Keratinocyte (primary cell): Measurements from ENCODE around the gene MSI2. TPM values are rescaled to one million over a fixed set of nuclear protein-coding genes. Genes with fewer than 3 reads are reported as not detected.

Experiments
- DNase-seq: peaks from one replicate; pipeline ENCODE4 v3.0.0-alpha.2; 2011; ENCODE audit warnings: low read depth, missing footprints, low spot score
- FAIRE-seq: peaks from 2 replicates; lab custom pipeline; 2011; peaks lifted over from hg19 to GRCh38; lab: Jason Lieb, UNC
- H2AFZ ChIP-seq: 2 replicates; pipeline ENCODE4 v1.6.0; 2012; ENCODE audit warnings: low read length, control low read depth, inconsistent platforms; ENCODE audit not compliant: control insufficient read depth
- H3K27ac ChIP-seq: 2 replicates; pipeline ENCODE4 v1.5.1; 2011; ENCODE audit warnings: low read length; ENCODE audit not compliant: control insufficient read depth, insufficient read depth
- H3K27me3 ChIP-seq: 3 replicates; pipeline ENCODE4 v1.6.0; 2011; ENCODE audit warnings: low read length; ENCODE audit not compliant: control insufficient read depth, insufficient read depth; ENCODE audit errors: extremely low read depth
- H3K36me3 ChIP-seq, 2 experiments: 2 replicates in 1 of 2; 3 replicates in 1 of 2; pipeline ENCODE4 v1.5.1; 2011; ENCODE audit warnings: low read length in 2 of 2, mild to moderate bottlenecking in 1 of 2; ENCODE audit not compliant: control insufficient read depth in 2 of 2, insufficient read depth in 2 of 2; ENCODE audit errors: extremely low read depth in 1 of 2
- H3K4me1 ChIP-seq: 3 replicates; pipeline ENCODE4 v1.5.1; 2011; ENCODE audit warnings: low read length; ENCODE audit not compliant: control insufficient read depth, insufficient read depth; ENCODE audit errors: extremely low read depth
- H3K4me2 ChIP-seq: 3 replicates; pipeline ENCODE4 v1.6.0; 2011; ENCODE audit warnings: low read depth, low read length; ENCODE audit not compliant: control insufficient read depth, insufficient read depth; ENCODE audit errors: extremely low read depth
- H3K4me3 ChIP-seq, 3 experiments: fragments of 200-600 bp in 1 of 3; sonication (generic) in 1 of 3; 2 replicates in 2 of 3; 3 replicates in 1 of 3; pipeline ENCODE4 v1.5.1; 2011 to 2016; ENCODE audit warnings: low read length in 3 of 3, mild to moderate bottlenecking in 3 of 3, control low read depth in 2 of 3, inconsistent platforms in 1 of 3, low read depth in 1 of 3, mixed read lengths in 1 of 3, mixed run types in 1 of 3, moderate library complexity in 1 of 3; ENCODE audit not compliant: control insufficient read depth in 2 of 3, insufficient read depth in 2 of 3; ENCODE audit errors: extremely low read depth in 1 of 3
- H3K79me2 ChIP-seq: 2 replicates; pipeline ENCODE4 v1.6.0; 2012; ENCODE audit warnings: low read length; ENCODE audit not compliant: control insufficient read depth, insufficient read depth
- H3K9ac ChIP-seq: 3 replicates; pipeline ENCODE4 v1.6.0; 2011; ENCODE audit warnings: low read length; ENCODE audit not compliant: control insufficient read depth, insufficient read depth; ENCODE audit errors: extremely low read depth
- H3K9me1 ChIP-seq: 3 replicates; pipeline ENCODE4 v1.6.0; 2011; ENCODE audit warnings: low read length; ENCODE audit not compliant: control insufficient read depth, insufficient read depth; ENCODE audit errors: extremely low read depth
- H3K9me3 ChIP-seq: 2 replicates; pipeline ENCODE4 v1.5.1; 2012; ENCODE audit warnings: low read depth, low read length; ENCODE audit not compliant: control insufficient read depth
- H4K20me1 ChIP-seq: 3 replicates; pipeline ENCODE4 v1.6.0; 2011; ENCODE audit warnings: low read length; ENCODE audit not compliant: control insufficient read depth, insufficient read depth; ENCODE audit errors: extremely low read depth
- EZH2 ChIP-seq: IDR thresholded peaks from one replicate; pipeline ENCODE4 v1.6.1; 2012; ENCODE audit warnings: inconsistent platforms, mild to moderate bottlenecking, low read length, moderate library complexity
- dilution Hi-C: fragments of 300-500 bp; cut with MboI; formaldehyde crosslinking; loops from one replicate; pipeline ENCODE4 v1.7.0; 2020; ENCODE audit warnings: low sequenced_read_pairs; ENCODE audit not compliant: extremely low pct_ligation_motif_present
- polyA plus RNA-seq, 5 experiments: library from polyadenylated mRNA; depleted of rRNA in 3 of 5; stranded (reverse) in 3 of 5; stranded (forward) in 1 of 5; unstranded in 1 of 5; fragments of >200 nt; gene quantifications; 1 replicate in 1 of 5; 2 replicates in 3 of 5; 3 replicates in 1 of 5; pipeline versions ENCODE4 v1.2.1 to v1.2.3, GENCODE V29; 2011 to 2012; ENCODE audit warnings: missing spikeins in 2 of 5, low read depth in 1 of 5, low replicate concordance in 1 of 5
- TF ChIP-seq, protein P1 (sequence below), 3 experiments: IDR thresholded peaks in 1 of 3; conservative IDR thresholded peaks in 1 of 3; optimal IDR thresholded peaks in 1 of 3; 2 replicates in 2 of 3; 3 replicates in 1 of 3; pipeline versions ENCODE3 to v1.5.1; 2011; ENCODE audit warnings: low read length in 3 of 3, mild to moderate bottlenecking in 3 of 3, moderate library complexity in 2 of 3, control low read depth in 1 of 3, inconsistent platforms in 1 of 3; ENCODE audit not compliant: insufficient read depth in 2 of 3; ENCODE audit errors: extremely low read depth in 1 of 3

Gene MSI2
- polyA plus RNA-seq, 1 donor (not counting 4 experiments of a cell fraction or from before 2014, with no cell fraction given): 22.3 TPM

GRCh38 chr17:57277923-57278604 is 21.7 kb downstream of the MSI2 start:
- Histone ChIP-seq H4K20me1 (no peaks in the 10 kb centered on the region), H3K27me3 (no peaks in the 10 kb centered on the region), H3K79me2 (no peaks in the 10 kb centered on the region), H2AFZ (no peak overlapping the region), H3K36me3 (peaks cover 0 to 7% of the 10 kb centered on the region in 2 experiments), H3K9me3 (no peaks in the 10 kb centered on the region), H3K27ac (no peak overlapping the region), H3K9ac (no peak overlapping the region), H3K4me2 (no peak overlapping the region), H3K4me3 (no peak overlapping the region), H3K4me1 (no peaks in the 10 kb centered on the region), H3K9me1 (no peaks in the 10 kb centered on the region)
- FAIRE-seq: no peak
- no peak for DNase-seq
- dilution Hi-C loops: no loop called here
- no peak for TF ChIP-seq EZH2
- TF ChIP-seq, protein P1, sequence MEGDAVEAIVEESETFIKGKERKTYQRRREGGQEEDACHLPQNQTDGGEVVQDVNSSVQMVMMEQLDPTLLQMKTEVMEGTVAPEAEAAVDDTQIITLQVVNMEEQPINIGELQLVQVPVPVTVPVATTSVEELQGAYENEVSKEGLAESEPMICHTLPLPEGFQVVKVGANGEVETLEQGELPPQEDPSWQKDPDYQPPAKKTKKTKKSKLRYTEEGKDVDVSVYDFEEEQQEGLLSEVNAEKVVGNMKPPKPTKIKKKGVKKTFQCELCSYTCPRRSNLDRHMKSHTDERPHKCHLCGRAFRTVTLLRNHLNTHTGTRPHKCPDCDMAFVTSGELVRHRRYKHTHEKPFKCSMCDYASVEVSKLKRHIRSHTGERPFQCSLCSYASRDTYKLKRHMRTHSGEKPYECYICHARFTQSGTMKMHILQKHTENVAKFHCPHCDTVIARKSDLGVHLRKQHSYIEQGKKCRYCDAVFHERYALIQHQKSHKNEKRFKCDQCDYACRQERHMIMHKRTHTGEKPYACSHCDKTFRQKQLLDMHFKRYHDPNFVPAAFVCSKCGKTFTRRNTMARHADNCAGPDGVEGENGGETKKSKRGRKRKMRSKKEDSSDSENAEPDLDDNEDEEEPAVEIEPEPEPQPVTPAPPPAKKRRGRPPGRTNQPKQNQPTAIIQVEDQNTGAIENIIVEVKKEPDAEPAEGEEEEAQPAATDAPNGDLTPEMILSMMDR (optimal IDR thresholded peaks at IDR 0.05 in 1 of 3, IDR thresholded peaks at IDR 0.05 in 1 of 3, conservative IDR thresholded peaks at IDR 0.05 in 1 of 3; ENCODE audit: extremely low read depth in 1 of 3, insufficient read depth in 2 of 3, low read length in 3 of 3): no peak

- no peak overlapping the region for H3K9ac ChIP-seq
- no peak for TF ChIP-seq EZH2
- TF ChIP-seq, protein P1 (optimal IDR thresholded peaks at IDR 0.05 in 1 of 3, IDR thresholded peaks at IDR 0.05 in 1 of 3, conservative IDR thresholded peaks at IDR 0.05 in 1 of 3; ENCODE audit: extremely low read depth in 1 of 3, insufficient read depth in 2 of 3, low read length in 3 of 3): no peak
- H3K4me3 ChIP-seq: no peak overlapping the region
- no peak overlapping the region for H3K4me2 ChIP-seq
- no peaks in the 10 kb centered on the region for H3K9me3 ChIP-seq
- H4K20me1 ChIP-seq: no peaks in the 10 kb centered on the region
- H3K9me1 ChIP-seq: no peaks in the 10 kb centered on the region
- H3K79me2 ChIP-seq: no peaks in the 10 kb centered on the region
- H3K27me3 ChIP-seq: no peaks in the 10 kb centered on the region
- H3K4me1 ChIP-seq: no peaks in the 10 kb centered on the region
- no peak overlapping the region for H2AFZ ChIP-seq
- dilution Hi-C loops: no loop called here
- H3K36me3 ChIP-seq: peaks cover 0 to 7% of the 10 kb centered on the region in 2 experiments
- no peak for FAIRE-seq
- no peak for DNase-seq
- H3K27ac ChIP-seq: no peak overlapping the region
Observed at GRCh38 chr17:57278740-57279387, 22.5 kb downstream of the MSI2 start.
